ENCODE results near the gene KIAA0513. TPM values are rescaled to one million over a fixed set of nuclear protein-coding genes. Genes with fewer than 3 reads are reported as not detected.

The KIAA0513 gene
- total and polyA plus RNA-seq, 2 of the 13 experiments (the other 11 are each of a cell fraction or from before 2014, with no cell fraction given): 1.8 TPM

GRCh38 chr16:85045641-85046471 lies 18.3 kb downstream of the KIAA0513 start:
- DNase-seq (ENCODE audit: low spot score): no peak
- Histone ChIP-seq H3K9me3 (ENCODE audit: low read length) (no peaks in the 10 kb centered on the region), H4K20me1 (ENCODE audit: insufficient read depth, low read length) (no peaks in the 10 kb centered on the region), H3K27me3 (ENCODE audit: control insufficient read depth in 1 of 2, insufficient read depth in 2 of 2, low read length in 2 of 2) (peaks cover 3 to 61% of the 10 kb centered on the region in 2 experiments; a peak in 3 of 5 replicates), H3K79me2 (ENCODE audit: insufficient read depth, low read length) (no peaks in the 10 kb centered on the region), H3K4me1 (ENCODE audit: insufficient read depth, low read length) (peaks cover 14% of the 10 kb centered on the region), H3K9ac (ENCODE audit: insufficient read depth, low read depth, low read length) (no peak overlapping the region), H2AFZ (ENCODE audit: low read length) (no peak overlapping the region), H3K36me3 (replicated peaks in 1 of 2; ENCODE audit: control insufficient read depth in 1 of 2, insufficient read depth in 2 of 2, low read length in 2 of 2) (no peaks in the 10 kb centered on the region), H3K4me3 (replicated peaks in 1 of 3; ENCODE audit: insufficient read depth in 1 of 3, low read depth in 2 of 3, low read length in 3 of 3) (no peak overlapping the region), H3K4me2 (ENCODE audit: low read depth, low read length) (no peak overlapping the region), H3K27ac (ENCODE audit: extremely low read length, insufficient read depth, low read length) (no peak overlapping the region)
- ChIA-PET CTCF (ENCODE audit: low intra/inter-chr PET ratio, low total read pairs) (no interaction called here), POLR2A (no interaction called here)
- WGBS (ENCODE audit: low lambda C conversion rate): 63% methylated on average over 23 of the region's 23 CpGs
- intact Hi-C loops (cut with micrococcal nuclease; ENCODE audit: unreplicated experiment) (no loop called here), in situ Hi-C loops (cut with HindIII; ENCODE audit: extremely low pct_ligation_motif_present, low pct_unique_long_range_greater_than_20kb) (no loop called here)
- FAIRE-seq: no peak
- TF ChIP-seq HOXA3 (CRISPR knock-in tag; IDR thresholded peaks at IDR 0.05) (no peak), ZNF781 (CRISPR knock-in tag; IDR thresholded peaks at IDR 0.05; ENCODE audit: borderline replicate concordance, not compliant biosample characterization) (no peak)
- ATAC-seq: no peak
- no TSS peak for BruUV-seq (replicated peaks)

GRCh38 chr16:85046472-85046916 lies 18.9 kb downstream of the KIAA0513 start:
- Histone ChIP-seq H3K4me3 (replicated peaks in 1 of 3; ENCODE audit: insufficient read depth in 1 of 3, low read depth in 2 of 3, low read length in 3 of 3) (no peak overlapping the region), H3K4me2 (ENCODE audit: low read depth, low read length) (peak overlapping the region; percentile 77), H3K4me1 (ENCODE audit: insufficient read depth, low read length) (peaks cover 14% of the 10 kb centered on the region), H3K27me3 (ENCODE audit: control insufficient read depth in 1 of 2, insufficient read depth in 2 of 2, low read length in 2 of 2) (peaks cover 3 to 56% of the 10 kb centered on the region in 2 experiments; a peak in 3 of 5 replicates), H3K79me2 (ENCODE audit: insufficient read depth, low read length) (no peaks in the 10 kb centered on the region), H3K36me3 (replicated peaks in 1 of 2; ENCODE audit: control insufficient read depth in 1 of 2, insufficient read depth in 2 of 2, low read length in 2 of 2) (no peaks in the 10 kb centered on the region), H3K9ac (ENCODE audit: insufficient read depth, low read depth, low read length) (no peak overlapping the region), H3K9me3 (ENCODE audit: low read length) (no peaks in the 10 kb centered on the region), H4K20me1 (ENCODE audit: insufficient read depth, low read length) (no peaks in the 10 kb centered on the region), H2AFZ (ENCODE audit: low read length) (no peak overlapping the region), H3K27ac (ENCODE audit: extremely low read length, insufficient read depth, low read length) (no peak overlapping the region)
- intact Hi-C loops (cut with micrococcal nuclease; ENCODE audit: unreplicated experiment) (no loop called here), in situ Hi-C loops (cut with HindIII; ENCODE audit: extremely low pct_ligation_motif_present, low pct_unique_long_range_greater_than_20kb) (no loop called here)
- 59% methylated on average over 8 of the region's 8 CpGs for WGBS (ENCODE audit: low lambda C conversion rate)
- DNase-seq (ENCODE audit: low spot score): no peak
- no peak for FAIRE-seq
- no peak for ATAC-seq
- CTCF ChIA-PET (ENCODE audit: low intra/inter-chr PET ratio, low total read pairs): no interaction called here
- POLR2A ChIA-PET: interaction anchor here (1.2 kb wide), 1 partner anchor 19 kb away, joined by 6 read pairs; the partner anchor contains the start of gene KIAA0513
- BruUV-seq (replicated peaks): no TSS peak
- TF ChIP-seq TBX3 (IDR thresholded peaks at IDR 0.05; ENCODE audit: borderline replicate concordance): no peak
- no peak for TF ChIP-seq ZFP36 (IDR thresholded peaks at IDR 0.05; ENCODE audit: borderline replicate concordance, low read depth, low read length, partially characterized antibody)
- no peak for TF ChIP-seq ZUFSP (CRISPR knock-in tag; IDR thresholded peaks at IDR 0.05; ENCODE audit: borderline replicate concordance)
- no peak for TF ChIP-seq ZNF335 (CRISPR knock-in tag; IDR thresholded peaks at IDR 0.05)
- no peak for TF ChIP-seq ZNF264 (CRISPR knock-in tag; IDR thresholded peaks at IDR 0.05)
- TF ChIP-seq PRDM10 (CRISPR knock-in tag; IDR thresholded peaks at IDR 0.05; ENCODE audit: low read depth): no peak
- TF ChIP-seq ELK4 (CRISPR knock-in tag; IDR thresholded peaks at IDR 0.05; ENCODE audit: borderline replicate concordance): no peak
- TF ChIP-seq KAT8 (CRISPR knock-in tag; IDR thresholded peaks at IDR 0.05): no peak

Data from HepG2 (cell line).